Naive thymus-derived CD4-positive, alpha-beta T cell (primary cell): ENCODE results near the gene ACOX3. TPM values are rescaled to one million over a fixed set of nuclear protein-coding genes. Genes with fewer than 3 reads are reported as not detected.
A peak's percentile ranks its signal among the peaks of the same experiment; 100 is the strongest.

ENCODE experiments used
- ATAC-seq: fragments of 150-1000 bp; cut with Tn5 transposase; 2 replicates; pipeline ENCODE4 v1.10.0; 2021; ENCODE audit warnings: mild to moderate bottlenecking, moderate library complexity
- CTCF ChIA-PET: fragments of 350-600 bp; sonication (Branson Sonifier 250); formaldehyde crosslinking; loops from one replicate; lab custom pipeline; 2021; ENCODE audit warnings: antibody characterized with exemption; lab: Charles Lee
- POLR2A ChIA-PET: fragments of 350-600 bp; sonication (Branson Sonifier 250); formaldehyde crosslinking; loops from one replicate; lab custom pipeline; 2021; ENCODE audit warnings: antibody characterized with exemption, inconsistent platforms; lab: Charles Lee
- DNase-seq, 9 donors: peaks; one replicate each; pipeline versions ENCODE4 v3.0.0 to v3.0.0-alpha.2; 2020 to 2022; ENCODE audit warnings: mixed read lengths in 1 of 9
- H3K27ac ChIP-seq: one replicate; pipeline ENCODE4 v1.7.0; 2013; ENCODE audit warnings: mild to moderate bottlenecking, low read depth, low read length, moderate library complexity
- H3K27me3 ChIP-seq, 2 donors: one replicate each; pipeline ENCODE4 v1.7.0; 2013; ENCODE audit warnings: low read length in 2 of 2, mild to moderate bottlenecking in 2 of 2, moderate library complexity in 2 of 2; ENCODE audit not compliant: control insufficient read depth in 2 of 2, insufficient read depth in 2 of 2
- H3K36me3 ChIP-seq, 3 experiments: 1 replicate in 2 of 3; 2 replicates in 1 of 3; pipeline ENCODE4 v1.7.0; 2013; ENCODE audit warnings: low read length in 3 of 3, mild to moderate bottlenecking in 3 of 3, moderate library complexity in 1 of 3; ENCODE audit not compliant: insufficient read depth in 3 of 3, control insufficient read depth in 2 of 3
- H3K4me1 ChIP-seq, 2 donors: one replicate each; pipeline ENCODE4 v1.7.0; 2013; ENCODE audit warnings: low read length in 2 of 2, mild to moderate bottlenecking in 2 of 2, moderate library complexity in 1 of 2; ENCODE audit not compliant: control insufficient read depth in 2 of 2, insufficient read depth in 2 of 2
- H3K4me3 ChIP-seq: 2 replicates; pipeline ENCODE4 v1.7.0; 2013; ENCODE audit warnings: mild to moderate bottlenecking, low read length
- H3K9me3 ChIP-seq, 3 experiments: 1 replicate in 2 of 3; 2 replicates in 1 of 3; pipeline ENCODE4 v1.7.0; 2013; ENCODE audit warnings: low read length in 3 of 3; ENCODE audit not compliant: control insufficient read depth in 2 of 3
- H3K27ac Mint-ChIP-seq, 9 donors: one replicate each; pipeline ENCODE4 v1.8.0; 2020 to 2022; ENCODE audit warnings: mixed read lengths in 9 of 9, mild to moderate bottlenecking in 8 of 9, moderate library complexity in 5 of 9, inconsistent platforms in 2 of 9
- H3K27me3 Mint-ChIP-seq, 5 donors: one replicate each; pipeline ENCODE4 v1.8.0; 2021 to 2022; ENCODE audit warnings: mixed read lengths in 5 of 5, mild to moderate bottlenecking in 1 of 5
- H3K36me3 Mint-ChIP-seq, 5 donors: one replicate each; pipeline ENCODE4 v1.8.0; 2020 to 2022; ENCODE audit warnings: mixed read lengths in 5 of 5, mild to moderate bottlenecking in 3 of 5, inconsistent platforms in 1 of 5
- H3K4me1 Mint-ChIP-seq, 7 donors: one replicate each; pipeline ENCODE4 v1.8.0; 2020 to 2022; ENCODE audit warnings: mixed read lengths in 7 of 7, mild to moderate bottlenecking in 3 of 7, inconsistent platforms in 1 of 7
- H3K4me3 Mint-ChIP-seq, 10 donors: one replicate each; pipeline ENCODE4 v1.8.0; 2020 to 2022; ENCODE audit warnings: mild to moderate bottlenecking in 10 of 10, mixed read lengths in 10 of 10, moderate library complexity in 6 of 10, inconsistent platforms in 2 of 10
- H3K9me3 Mint-ChIP-seq, 11 donors: one replicate each; pipeline ENCODE4 v1.8.0; 2020 to 2022; ENCODE audit warnings: mixed read lengths in 11 of 11, mild to moderate bottlenecking in 4 of 11, inconsistent platforms in 1 of 11, moderate library complexity in 1 of 11
- intact Hi-C, 2 donors: fragments of 100-400 bp; cut with micrococcal nuclease; formaldehyde crosslinking; loops; one replicate each; pipeline ENCODE4 v1.15.1; 2023
- polyA plus RNA-seq, 2 donors: library from polyadenylated mRNA; unstranded; fragments of 300-500 nt; fragmentation: Illumina TruSeq; gene quantifications; one replicate each; pipeline ENCODE4 v1.2.3, GENCODE V29; 2021
- total RNA-seq, 6 experiments: library from RNA in 5 of 6; stranded (reverse) in 5 of 6; gene quantifications; 1 replicate in 5 of 6; 2 replicates in 1 of 6; pipeline ENCODE4 v1.2.3 and lab custom pipeline; 2021 to 2026

ACOX3 gene
- total and polyA plus RNA-seq, 7 experiments from 2014 or later = 10.9 to 20.5 (median 16.1) TPM

GRCh38 chr4:8404791-8405515 lies 35.6 kb downstream of the ACOX3 start:
- Histone ChIP-seq H3K36me3 (peaks cover 0 to 46% (median 0%) of the 10 kb centered on the region in 3 experiments), H3K4me1 (peaks cover 0 to 2% of the 10 kb centered on the region in 2 donors), H3K4me3 (no peak overlapping the region), H3K9me3 (no peaks in the 10 kb centered on the region), H3K27me3 (no peaks in the 10 kb centered on the region), H3K27ac (no peak overlapping the region)
- Mint-ChIP-seq H3K27ac (peak overlapping the region in 2 of 9 donors; percentile 46 to 50), H3K9me3 (no peaks in the 10 kb centered on the region), H3K36me3 (peaks cover 0 to 42% (median 7%) of the 10 kb centered on the region in 5 donors), H3K4me1 (peaks cover 0 to 9% (median 0%) of the 10 kb centered on the region in 7 donors), H3K27me3 (no peaks in the 10 kb centered on the region), H3K4me3 (no peak overlapping the region)
- intact Hi-C loops = no loop called here
- DNase-seq (no peak), ATAC-seq (no peak)
- ChIA-PET POLR2A (no interaction called here), CTCF (interaction anchor here (0.9 kb wide), 1 partner anchor 228 kb away, joined by 3 read pairs; no protein-coding TSS in a partner anchor)

GRCh38 chr4:8403976-8404375 lies 36.5 kb downstream of the ACOX3 start:
- Mint-ChIP-seq H3K36me3 (peaks cover 0 to 37% (median 7%) of the 10 kb centered on the region in 5 donors), H3K27ac (no peak overlapping the region), H3K4me1 (peaks cover 0 to 2% (median 0%) of the 10 kb centered on the region in 7 donors), H3K27me3 (no peaks in the 10 kb centered on the region), H3K4me3 (no peak overlapping the region), H3K9me3 (no peaks in the 10 kb centered on the region)
- DNase-seq (no peak), ATAC-seq (no peak)
- Histone ChIP-seq H3K27me3 (no peaks in the 10 kb centered on the region), H3K36me3 (peaks cover 0 to 43% (median 0%) of the 10 kb centered on the region in 3 experiments), H3K27ac (no peak overlapping the region), H3K4me3 (no peak overlapping the region), H3K4me1 (no peaks in the 10 kb centered on the region), H3K9me3 (no peaks in the 10 kb centered on the region)
- intact Hi-C loops = loop anchor here (1.0 kb wide), 3 partner anchors 137 to 227 kb away; no protein-coding TSS in a partner anchor
- POLR2A ChIA-PET = no interaction called here
- CTCF ChIA-PET = interaction anchor here (0.9 to 2.6 kb wide), 2 partner anchors 159 to 227 kb away, joined by 3 to 15 read pairs; no protein-coding TSS in a partner anchor

- Histone ChIP-seq H3K4me3 (no peak overlapping the region), H3K36me3 (peaks cover 0 to 43% (median 0%) of the 10 kb centered on the region in 3 experiments), H3K27me3 (no peaks in the 10 kb centered on the region), H3K27ac (no peak overlapping the region), H3K4me1 (no peaks in the 10 kb centered on the region), H3K9me3 (no peaks in the 10 kb centered on the region)
- no peaks in the 10 kb centered on the region for H3K9me3 Mint-ChIP-seq
- ATAC-seq (peak; percentile 81), DNase-seq (peak in 7 of 9 donors; percentile 17 to 52 (median 33))
- ChIA-PET POLR2A (no interaction called here), CTCF (interaction anchor here (0.7 to 2.6 kb wide), 5 partner anchors 98 to 226 kb away, joined by 3 to 15 read pairs (median 3); no protein-coding TSS in a partner anchor)
- H3K27me3 Mint-ChIP-seq = no peaks in the 10 kb centered on the region
- no peak overlapping the region for H3K27ac Mint-ChIP-seq
- intact Hi-C loops = loop anchor here (1.0 kb wide), 3 partner anchors 136 to 226 kb away; no protein-coding TSS in a partner anchor
- peaks cover 0 to 2% (median 0%) of the 10 kb centered on the region in 7 donors for H3K4me1 Mint-ChIP-seq
- H3K4me3 Mint-ChIP-seq = no peak overlapping the region
- peaks cover 0 to 43% (median 11%) of the 10 kb centered on the region in 5 donors for H3K36me3 Mint-ChIP-seq
Observed at GRCh38 chr4:8403173-8403753, 37.3 kb downstream of the ACOX3 start.

- POLR2A ChIA-PET = no interaction called here
- DNase-seq (no peak), ATAC-seq (peak; percentile 47)
- Histone ChIP-seq H3K4me1 (no peaks in the 10 kb centered on the region), H3K27ac (no peak overlapping the region), H3K27me3 (no peaks in the 10 kb centered on the region), H3K36me3 (peaks cover 0 to 40% (median 0%) of the 10 kb centered on the region in 3 experiments), H3K4me3 (no peak overlapping the region), H3K9me3 (no peaks in the 10 kb centered on the region)
- H3K4me1 Mint-ChIP-seq = peaks cover 0 to 2% (median 0%) of the 10 kb centered on the region in 7 donors
- no peak overlapping the region for H3K4me3 Mint-ChIP-seq
- peaks cover 0 to 47% (median 11%) of the 10 kb centered on the region in 5 donors for H3K36me3 Mint-ChIP-seq
- intact Hi-C loops = loop anchor here (1.0 kb wide), 3 partner anchors 135 to 225 kb away; no protein-coding TSS in a partner anchor
- CTCF ChIA-PET = interaction anchor here (0.7 to 2.6 kb wide), 5 partner anchors 16 to 226 kb away, joined by 3 to 15 read pairs (median 3); no protein-coding TSS in a partner anchor
- no peak overlapping the region for H3K27ac Mint-ChIP-seq
- no peaks in the 10 kb centered on the region for H3K27me3 Mint-ChIP-seq
- no peaks in the 10 kb centered on the region for H3K9me3 Mint-ChIP-seq
Observed at GRCh38 chr4:8402640-8403039, 37.9 kb downstream of the ACOX3 start.

GRCh38 chr4:8402181-8402597 lies 38.3 kb downstream of the ACOX3 start:
- Histone ChIP-seq H3K36me3 (peaks cover 0 to 38% (median 0%) of the 10 kb centered on the region in 3 experiments), H3K9me3 (no peaks in the 10 kb centered on the region), H3K4me1 (no peaks in the 10 kb centered on the region), H3K4me3 (no peak overlapping the region), H3K27ac (no peak overlapping the region), H3K27me3 (no peaks in the 10 kb centered on the region)
- Mint-ChIP-seq H3K4me3 (no peak overlapping the region), H3K9me3 (peaks cover 0 to 1% (median 0%) of the 10 kb centered on the region in 11 donors), H3K36me3 (peaks cover 0 to 50% (median 11%) of the 10 kb centered on the region in 5 donors), H3K27ac (no peak overlapping the region), H3K27me3 (no peaks in the 10 kb centered on the region), H3K4me1 (peaks cover 0 to 2% (median 0%) of the 10 kb centered on the region in 7 donors)
- DNase-seq (no peak), ATAC-seq (no peak)
- POLR2A ChIA-PET = no interaction called here
- intact Hi-C loops = no loop called here
- CTCF ChIA-PET = interaction anchor here (1.1 to 2.6 kb wide), 3 partner anchors 16 to 225 kb away, joined by 3 to 15 read pairs (median 3); no protein-coding TSS in a partner anchor

GRCh38 chr4:8401665-8402064 lies 38.9 kb downstream of the ACOX3 start:
- no peak overlapping the region for H3K4me3 ChIP-seq
- Mint-ChIP-seq H3K27ac (no peak overlapping the region), H3K36me3 (peaks cover 0 to 54% (median 9%) of the 10 kb centered on the region in 5 donors), H3K4me3 (no peak overlapping the region), H3K9me3 (peaks cover 0 to 1% (median 0%) of the 10 kb centered on the region in 11 donors), H3K4me1 (peaks cover 0 to 2% (median 0%) of the 10 kb centered on the region in 7 donors), H3K27me3 (no peaks in the 10 kb centered on the region)
- ChIA-PET POLR2A (no interaction called here), CTCF (interaction anchor here (1.1 to 2.6 kb wide), 3 partner anchors 15 to 225 kb away, joined by 3 to 15 read pairs (median 3); no protein-coding TSS in a partner anchor)
- no peaks in the 10 kb centered on the region for H3K9me3 ChIP-seq
- H3K36me3 ChIP-seq = peaks cover 0 to 38% (median 0%) of the 10 kb centered on the region in 3 experiments
- ATAC-seq (no peak), DNase-seq (no peak)
- no peak overlapping the region for H3K27ac ChIP-seq
- H3K4me1 ChIP-seq = no peaks in the 10 kb centered on the region
- intact Hi-C loops = no loop called here
- no peaks in the 10 kb centered on the region for H3K27me3 ChIP-seq
